Heart right ventricle (tissue), 16 donors: ENCODE data around the gene JPT2. TPM values are rescaled to one million over a fixed set of nuclear protein-coding genes. Genes with fewer than 3 reads are reported as not detected.

Experiments used
- ATAC-seq, 8 donors: fragments of 200-7000 bp; cut with Tn5 transposase; one replicate each; pipeline ENCODE4 v1.9.1; 2020; ENCODE audit warnings: mild to moderate bottlenecking in 8 of 8, moderate library complexity in 8 of 8, moderate number of reproducible peaks in 1 of 8
- DNase-seq, 2 donors: peaks; one replicate each; pipeline ENCODE4 v3.0.0-alpha.2; 2020
- H3K27ac ChIP-seq, 10 donors: fragments of 200-600 bp; sonication (generic) in 2 of 10; one replicate each; pipeline versions ENCODE4 v1.5.0 to v1.8.0; 2020 to 2022; ENCODE audit warnings: mild to moderate bottlenecking in 3 of 10
- H3K27me3 ChIP-seq, 7 donors: fragments of 200-600 bp; one replicate each; pipeline ENCODE4 v1.8.0; 2021 to 2022; ENCODE audit warnings: mild to moderate bottlenecking in 2 of 7
- H3K36me3 ChIP-seq, 9 donors: fragments of 200-600 bp; sonication (generic) in 1 of 9; one replicate each; pipeline versions ENCODE4 v1.5.0 to v1.8.0; 2020 to 2022; ENCODE audit warnings: mild to moderate bottlenecking in 2 of 9
- H3K4me1 ChIP-seq, 9 donors: fragments of 200-600 bp; sonication (generic) in 1 of 9; one replicate each; pipeline versions ENCODE4 v1.5.0 to v1.8.0; 2020 to 2022; ENCODE audit warnings: mild to moderate bottlenecking in 4 of 9
- H3K4me3 ChIP-seq, 10 donors: fragments of 200-600 bp; sonication (generic) in 2 of 10; one replicate each; pipeline versions ENCODE4 v1.5.0 to v1.8.0; 2020 to 2022; ENCODE audit warnings: mild to moderate bottlenecking in 7 of 10, moderate library complexity in 2 of 10
- H3K9me3 ChIP-seq, 11 donors: fragments of 200-600 bp in 10 of 11; sonication (generic) in 2 of 11; one replicate each; pipeline versions ENCODE4 v1.5.0 to v1.8.0; 2013 to 2022; ENCODE audit warnings: mild to moderate bottlenecking in 2 of 11, control low read depth in 1 of 11, moderate library complexity in 1 of 11
- CTCF ChIP-seq, 9 donors: fragments of 200-600 bp; sonication (generic) in 2 of 9; IDR thresholded peaks; one replicate each; pipeline versions ENCODE4 v1.5.0 to v1.8.0; 2021 to 2022; ENCODE audit warnings: antibody characterized with exemption in 9 of 9, mild to moderate bottlenecking in 5 of 9, moderate library complexity in 1 of 9
- WGBS, 2 donors: extraction: QIAGEN DNeasy Blood & Tissue Kit; methylation state at CpG; one replicate each; pipeline ENCODE4 v1.1.7; 2013; ENCODE audit warnings: inconsistent platforms in 1 of 2; 5-methylcytosine and 5-hydroxymethylcytosine counted together
- intact Hi-C, 10 donors: fragments of 100-400 bp; cut with DNase I; formaldehyde crosslinking; loops; one replicate each; pipeline versions ENCODE4 v1.11.1 to v1.14.2; 2022
- polyA plus RNA-seq, 2 donors: library from polyadenylated mRNA; stranded (reverse); fragments of 200-250 nt; gene quantifications; one replicate each; pipeline ENCODE4 v1.2.3, GENCODE V29; 2013
- total RNA-seq, 10 donors: library from RNA; stranded (reverse); fragmentation: NEBNext Ultra II Directional in 3 of 10; extraction: Animal tissue kit (Norgen Biotek cat#: 25700) in 3 of 10; gene quantifications; one replicate each; pipeline versions ENCODE4 v1.2.1 to v1.2.4, GENCODE V29; 2021 to 2023
- donor health status: Arrhythmogenic right ventricular cardiomyopathy.
- donor health status: ischemic (EF 13 %, LVEDD 7.1; RV severe dilation, severe dysfunction).
- donor health status: healthy with polysubstance abuse.
- donor health status: DM: no; HTN: yes; CAD: no.
- donor health status: DM: no; HTN: no; CAD: no.
- donor health status: ischemic (EF 25% LVEDD 6.9; RV normal size, moderate dysfunction).
- donor health status: ischemic (EF 25% LVEDD 5.7; RV mildly dilated, moderate dysfunction).
- donor health status: healthy.
- donor health status: DM: yes; HTN: yes; CAD: no.
- donor health status: Ischemic cardiomyopathy.
- donor health status: ischemic (EF 35%, LVEDD 5.7; RV mildly dilated, moderate dysfunction).
- donor health status: nonischemic (EF 11% LVEDD 7.7; RV severe dilation, severe dysfunction).
- donor health status: DM: yes; HTN: yes; CAD: no.
- donor health status: PGD.
- donor health status: ischemic (EF 29% LVEDD 5.4; RV normal size, mild dysfunction).
- donor health status: nonischemic (EF 23%, LVEDD 6.1; RV moderate dilation, normal function).

Gene JPT2
- total and polyA plus RNA-seq, 12 donors, result 10.0 to 57.5 (median 32.2) TPM

- WGBS, 2 donors, result 84 to 93% methylated on average over 17 of the region's 17 CpGs
These were observed 32.9 kb downstream of the JPT2 start for GRCh38 chr16:1710811-1711507.

GRCh38 chr16:1712791-1713261, 34.7 kb downstream of the JPT2 start:
- Histone ChIP-seq H3K4me1 (peaks cover 15 to 70% (median 39%) of the 10 kb centered on the region in 9 donors), H3K36me3 (peaks cover 0 to 9% (median 0%) of the 10 kb centered on the region in 9 donors), H3K27me3 (no peaks in the 10 kb centered on the region), H3K9me3 (no peaks in the 10 kb centered on the region), H3K4me3 (peak overlapping the region in 1 of 10 donors; percentile 2), H3K27ac (peak overlapping the region in 6 of 10 donors; percentile 13 to 52 (median 42))
- WGBS, 2 donors, result 52 to 64% methylated on average over 13 to 14 of the region's 14 CpGs
- no peak for TF ChIP-seq CTCF (IDR thresholded peaks at IDR 0.05)
- DNase-seq (no peak), ATAC-seq (no peak)
- intact Hi-C loops, result no loop called here

More at GRCh38 chr16:1710811-1711507, 32.9 kb downstream of the JPT2 start:
- DNase-seq (no peak), ATAC-seq (no peak)
- no peaks in the 10 kb centered on the region for H3K27me3 ChIP-seq
- no peak overlapping the region for H3K4me3 ChIP-seq
- H3K4me1 ChIP-seq, result peaks cover 20 to 79% (median 47%) of the 10 kb centered on the region in 9 donors
- H3K9me3 ChIP-seq, result no peaks in the 10 kb centered on the region
- intact Hi-C loops, result no loop called here
- TF ChIP-seq CTCF (IDR thresholded peaks at IDR 0.05), result no peak
- H3K36me3 ChIP-seq, result peaks cover 0 to 9% (median 0%) of the 10 kb centered on the region in 9 donors
- no peak overlapping the region for H3K27ac ChIP-seq

- no peaks in the 10 kb centered on the region for H3K27me3 ChIP-seq
- no peak for DNase-seq
- intact Hi-C loops, result no loop called here
- H3K27ac ChIP-seq, result peak overlapping the region in 6 of 10 donors; percentile 13 to 52 (median 42)
- H3K9me3 ChIP-seq, result no peaks in the 10 kb centered on the region
- no peak for ATAC-seq
- H3K4me3 ChIP-seq, result no peak overlapping the region
- WGBS, 2 donors, result 77 to 80% methylated on average over 7 of the region's 7 CpGs
- H3K4me1 ChIP-seq, result peaks cover 10 to 70% (median 34%) of the 10 kb centered on the region in 9 donors
- peaks cover 0 to 9% (median 0%) of the 10 kb centered on the region in 9 donors for H3K36me3 ChIP-seq
- TF ChIP-seq CTCF (IDR thresholded peaks at IDR 0.05), result no peak
These were observed 35.3 kb downstream of the JPT2 start for GRCh38 chr16:1713331-1713730.

- Histone ChIP-seq H3K36me3 (peaks cover 0 to 9% (median 0%) of the 10 kb centered on the region in 9 donors), H3K4me1 (peaks cover 7 to 70% (median 33%) of the 10 kb centered on the region in 9 donors), H3K27ac (no peak overlapping the region), H3K27me3 (no peaks in the 10 kb centered on the region), H3K9me3 (no peaks in the 10 kb centered on the region), H3K4me3 (no peak overlapping the region)
- 82 to 86% methylated on average over 14 of the region's 14 CpGs for WGBS, 2 donors
- no peak for TF ChIP-seq CTCF (IDR thresholded peaks at IDR 0.05)
- ATAC-seq (no peak), DNase-seq (no peak)
- intact Hi-C loops, result no loop called here
These were observed 35.9 kb downstream of the JPT2 start for GRCh38 chr16:1713933-1714332.
